Ovary (tissue), 9 donors: ENCODE results near the gene LYL1. TPM values are rescaled to one million over a fixed set of nuclear protein-coding genes. Genes with fewer than 3 reads are reported as not detected.

Experiments
- DNase-seq, 5 donors: peaks; one replicate each; pipeline ENCODE4 v3.0.0-alpha.2; 2019 to 2020
- H3K27ac ChIP-seq, 2 donors: fragments of 200-600 bp; one replicate each; pipeline versions ENCODE4 v1.5.1 to v1.8.0; 2019 to 2022
- H3K27me3 ChIP-seq: fragments of 200-600 bp; one replicate; pipeline ENCODE4 v1.8.0; 2022
- H3K36me3 ChIP-seq: fragments of 200-600 bp; sonication (generic); one replicate; pipeline ENCODE4 v1.5.1; 2019
- H3K4me1 ChIP-seq: one replicate; pipeline ENCODE4 v1.8.1; 2013; ENCODE audit warnings: mild to moderate bottlenecking, moderate library complexity; ENCODE audit not compliant: insufficient read depth
- H3K4me3 ChIP-seq: fragments of 200-600 bp; sonication (generic); one replicate; pipeline ENCODE4 v1.5.1; 2017
- H3K9me3 ChIP-seq, 2 donors: fragments of 200-600 bp in 1 of 2; sonication (generic) in 1 of 2; one replicate each; pipeline versions ENCODE4 v1.5.1 to v1.8.1; 2013 to 2019; ENCODE audit warnings: mild to moderate bottlenecking in 1 of 2, moderate library complexity in 1 of 2
- CTCF ChIP-seq, 3 donors: fragments of 450-650 bp in 2 of 3; fragments of 200-600 bp in 1 of 3; IDR thresholded peaks; one replicate each; pipeline versions ENCODE4 v1.5.1 to v1.8.0; 2016 to 2022; ENCODE audit warnings: antibody characterized with exemption in 3 of 3, mild to moderate bottlenecking in 1 of 3
- EP300 ChIP-seq: sonication (generic); formaldehyde crosslinking; IDR thresholded peaks from one replicate; pipeline ENCODE4 v1.6.1; 2017; ENCODE audit warnings: antibody characterized with exemption
- POLR2A ChIP-seq: fragments of 450-650 bp; IDR thresholded peaks from one replicate; pipeline ENCODE4 v1.6.1; 2017; ENCODE audit warnings: antibody characterized with exemption, mild to moderate bottlenecking, moderate library complexity
- WGBS, 3 donors: extraction: QIAGEN DNeasy Blood & Tissue Kit in 1 of 3; methylation state at CpG; one replicate each; pipeline versions ENCODE4 v1.1.5 to v1.1.7; 2013 to 2017; 5-methylcytosine and 5-hydroxymethylcytosine counted together
- intact Hi-C, 4 donors: fragments of 100-400 bp; cut with DNase I; formaldehyde crosslinking; loops; one replicate each; pipeline versions ENCODE4 v1.11.0 to v1.15.1; 2022 to 2023
- polyA plus RNA-seq, 2 donors: library from polyadenylated mRNA; stranded (reverse); fragments of 200-250 nt in 1 of 2; fragments of 350-450 nt in 1 of 2; fragmentation: Illumina TruSeq in 1 of 2; extraction: RNeasy Lipid Tissue Mini Kit (QIAGEN cat#74804) in 1 of 2; gene quantifications; one replicate each; pipeline ENCODE4 v1.2.3, GENCODE V29; 2013 to 2014
- total RNA-seq, 7 donors: library from RNA; depleted of rRNA in 2 of 7; stranded (reverse); fragments of >200 nt in 2 of 7; fragmentation: NEBNext Ultra II Directional in 3 of 7; extraction: Animal tissue kit (Norgen Biotek cat#: 25700) in 3 of 7; gene quantifications; one replicate each; pipeline versions ENCODE4 v1.1.0 to v1.2.4, GENCODE V29; 2016 to 2023
- donor health status: DM: no; HTN: no; CAD: no; lungs with moderate emphysema.
- donor health status: DM: no; HTN: no; CAD: no.
- donor health status: Bipolar disorder and iron deficiency.
- donor health status: DM: yes; HTN: yes; CAD: no.
- donor health status: DM: no; HTN: no; CAD: no.
- donor health status: DM: yes; HTN: yes; CAD: no.

The LYL1 gene
- total and polyA plus RNA-seq, 9 donors, result 0.90 to 7.4 (median 5.0) TPM

GRCh38 chr19:13104360-13104847 is 1.7 kb upstream of the LYL1 start:
- Histone ChIP-seq H3K9me3 (no peaks in the 10 kb centered on the region), H3K36me3 (no peaks in the 10 kb centered on the region), H3K27me3 (no peaks in the 10 kb centered on the region), H3K4me1 (peaks cover 8% of the 10 kb centered on the region), H3K27ac (peak overlapping the region in 1 of 2 donors; percentile 45), H3K4me3 (no peak overlapping the region)
- intact Hi-C loops, result loop anchor here in 1 of 4 donors (5.0 kb wide), 1 partner anchor 42 kb away; no protein-coding TSS in a partner anchor
- WGBS, 3 donors, result 34 to 44% (median 39%) methylated on average over 29 to 33 of the region's 33 CpGs
- TF ChIP-seq EP300 (no peak), CTCF (IDR thresholded peaks at IDR 0.05) (peak in 2 of 3 donors; percentile 28 to 44)
- DNase-seq, result peak; percentile 41 to 69 (median 59)

GRCh38 chr19:13103581-13104359 is 1.1 kb upstream of the LYL1 start:
- no peak for DNase-seq
- Histone ChIP-seq H3K9me3 (no peaks in the 10 kb centered on the region), H3K4me3 (no peak overlapping the region), H3K27me3 (no peaks in the 10 kb centered on the region), H3K36me3 (no peaks in the 10 kb centered on the region), H3K27ac (peak overlapping the region; percentile 39 to 66), H3K4me1 (peaks cover 8% of the 10 kb centered on the region)
- WGBS, 3 donors, result 74 to 83% (median 77%) methylated on average over 13 of the region's 13 CpGs
- TF ChIP-seq CTCF (IDR thresholded peaks at IDR 0.05) (no peak), POLR2A (no peak), EP300 (no peak)
- intact Hi-C loops, result loop anchor here in 1 of 4 donors (5.0 kb wide), 1 partner anchor 41 kb away; no protein-coding TSS in a partner anchor

GRCh38 chr19:13102416-13102665 is 317 bp downstream of the LYL1 start:
- peak overlapping the region; percentile 33 for H3K4me3 ChIP-seq
- no peaks in the 10 kb centered on the region for H3K9me3 ChIP-seq
- 8 to 15% (median 12%) methylated on average over 5 to 7 of the region's 7 CpGs for WGBS, 3 donors
- no peaks in the 10 kb centered on the region for H3K36me3 ChIP-seq
- intact Hi-C loops, result loop anchor here in 1 of 4 donors (5.0 kb wide), 1 partner anchor 40 kb away; no protein-coding TSS in a partner anchor
- no peaks in the 10 kb centered on the region for H3K27me3 ChIP-seq
- H3K4me1 ChIP-seq, result peaks cover 9% of the 10 kb centered on the region
- peak overlapping the region; percentile 39 to 66 for H3K27ac ChIP-seq
- TF ChIP-seq EP300 (no peak), CTCF (IDR thresholded peaks at IDR 0.05) (no peak), POLR2A (no peak)
- DNase-seq, result no peak

GRCh38 chr19:13101590-13102415 is 855 bp downstream of the LYL1 start:
- peak overlapping the region; percentile 33 for H3K4me3 ChIP-seq

More at GRCh38 chr19:13101590-13102415, 855 bp downstream of the LYL1 start:
- H3K4me1 ChIP-seq, result peaks cover 9% of the 10 kb centered on the region
- peak overlapping the region; percentile 39 to 66 for H3K27ac ChIP-seq
- 79 to 86% (median 79%) methylated on average over 7 of the region's 7 CpGs for whole genome bisulfite sequencing, 3 donors
- TF ChIP-seq CTCF (IDR thresholded peaks at IDR 0.05) (no peak), EP300 (no peak), POLR2A (no peak)
- no peaks in the 10 kb centered on the region for H3K9me3 ChIP-seq
- no peaks in the 10 kb centered on the region for H3K27me3 ChIP-seq
- intact Hi-C loops, result loop anchor here in 1 of 4 donors (5.0 kb wide), 1 partner anchor 40 kb away; no protein-coding TSS in a partner anchor
- peak in 2 of 5 donors; percentile 19 to 38 for DNase-seq
- no peaks in the 10 kb centered on the region for H3K36me3 ChIP-seq
